WTC11 (cell line): ENCODE results near the gene FBXO7. TPM values are rescaled to one million over a fixed set of nuclear protein-coding genes. Genes with fewer than 3 reads are reported as not detected.

Experiments used
- ATAC-seq: fragments of 200-7000 bp; cut with Tn5 transposase; 2 replicates; pipeline ENCODE4 v1.10.0; 2021; ENCODE audit warnings: mild to moderate bottlenecking, moderate library complexity
- CTCF ChIA-PET: fragments of 300-600 bp; sonication (Branson Sonifier 250); formaldehyde crosslinking; loops from one replicate; lab custom pipeline; 2021; ENCODE audit warnings: antibody characterized with exemption; lab: Charles Lee
- POLR2A ChIA-PET: fragments of 350-600 bp; sonication (Branson Sonifier 250); formaldehyde crosslinking; loops from one replicate; lab custom pipeline; 2021; ENCODE audit warnings: antibody characterized with exemption; lab: Charles Lee
- DNase-seq: peaks from one replicate; pipeline ENCODE4 v3.0.0; 2021; ENCODE audit warnings: low spot score
- H3K27ac Mint-ChIP-seq: 2 replicates; pipeline ENCODE4 v1.8.0; 2021; ENCODE audit warnings: mixed read lengths
- H3K27me3 Mint-ChIP-seq: 2 replicates; pipeline ENCODE4 v1.8.0; 2021; ENCODE audit warnings: low read depth, mild to moderate bottlenecking, moderate library complexity, mixed read lengths
- H3K36me3 Mint-ChIP-seq: 2 replicates; pipeline ENCODE4 v1.8.0; 2021; ENCODE audit warnings: mixed read lengths
- H3K4me1 Mint-ChIP-seq: 2 replicates; pipeline ENCODE4 v1.8.0; 2022; ENCODE audit warnings: mixed read lengths
- H3K4me3 Mint-ChIP-seq: 2 replicates; pipeline ENCODE4 v1.8.0; 2021; ENCODE audit warnings: mild to moderate bottlenecking, moderate library complexity, mixed read lengths
- H3K9me3 Mint-ChIP-seq: 2 replicates; pipeline ENCODE4 v1.8.0; 2021; ENCODE audit warnings: mixed read lengths
- CDX4 ChIP-seq: fragments of 250-450 bp; sonication (Bioruptor Pico); IDR thresholded peaks from 2 replicates; pipeline ENCODE4 v1.9.0; 2021; ENCODE audit warnings: moderate library complexity, mild to moderate bottlenecking, inconsistent platforms, borderline replicate concordance
- CREM ChIP-seq: sonication (generic); formaldehyde crosslinking; IDR thresholded peaks from 2 replicates; pipeline ENCODE4 v1.8.1; 2022; ENCODE audit warnings: mild to moderate bottlenecking, missing genetic modification reagents, moderate library complexity
- HMGXB4 ChIP-seq: sonication (generic); formaldehyde crosslinking; IDR thresholded peaks from 2 replicates; pipeline ENCODE4 v1.8.1; 2023; ENCODE audit warnings: mild to moderate bottlenecking, moderate library complexity, missing genetic modification reagents
- JUN ChIP-seq: sonication (generic); formaldehyde crosslinking; IDR thresholded peaks from 2 replicates; pipeline ENCODE4 v1.8.0; 2023; ENCODE audit warnings: mild to moderate bottlenecking, missing genetic modification reagents
- KAT7 ChIP-seq: sonication (generic); formaldehyde crosslinking; IDR thresholded peaks from 2 replicates; pipeline ENCODE4 v1.8.1; 2023; ENCODE audit warnings: missing genetic modification reagents, mild to moderate bottlenecking, borderline replicate concordance
- ZNF219 ChIP-seq: sonication (generic); formaldehyde crosslinking; IDR thresholded peaks from 2 replicates; pipeline ENCODE4 v1.8.0; 2023; ENCODE audit warnings: missing genetic modification reagents, mild to moderate bottlenecking, borderline replicate concordance
- ZNF425 ChIP-seq: fragments of 250-450 bp; sonication (Bioruptor Pico); conservative IDR thresholded peaks from 2 replicates; pipeline ENCODE4 v1.9.0; 2021; ENCODE audit warnings: mild to moderate bottlenecking
- ZNF512 ChIP-seq: sonication (generic); formaldehyde crosslinking; IDR thresholded peaks from 2 replicates; pipeline ENCODE4 v1.8.1; 2022; ENCODE audit warnings: missing genetic modification reagents, borderline replicate concordance
- ZNF671 ChIP-seq: fragments of 250-450 bp; sonication (Bioruptor Pico); IDR thresholded peaks from 2 replicates; pipeline ENCODE4 v1.8.0; 2021; ENCODE audit warnings: mild to moderate bottlenecking
- total RNA-seq: library from RNA; stranded (reverse); gene quantifications from 3 replicates; pipeline ENCODE4 v1.2.3, GENCODE V29; 2021
- TF ChIP-seq, protein P1 (sequence below): sonication (generic); formaldehyde crosslinking; IDR thresholded peaks from 2 replicates; pipeline ENCODE4 v1.8.1; 2023; ENCODE audit warnings: mild to moderate bottlenecking, missing genetic modification reagents
- TF ChIP-seq, protein P2 (sequence below): sonication (generic); formaldehyde crosslinking; IDR thresholded peaks from 2 replicates; pipeline ENCODE4 v1.8.0; 2023; ENCODE audit warnings: missing genetic modification reagents, mild to moderate bottlenecking, borderline replicate concordance
- TF ChIP-seq, protein P3 (sequence below): sonication (generic); formaldehyde crosslinking; IDR thresholded peaks from 2 replicates; pipeline ENCODE4 v1.8.1; 2023; ENCODE audit warnings: mild to moderate bottlenecking, missing genetic modification reagents, borderline replicate concordance

The FBXO7 gene
- total RNA-seq, 1 experiment from 2014 or later = 59.4 TPM

GRCh38 chr22:32545801-32546200 is 71.2 kb downstream of the FBXO7 start:
- H3K9me3 Mint-ChIP-seq = no peaks in the 10 kb centered on the region
- no peaks in the 10 kb centered on the region for H3K36me3 Mint-ChIP-seq
- ATAC-seq = no peak
- no peak overlapping the region for H3K27ac Mint-ChIP-seq
- no peaks in the 10 kb centered on the region; the same call in 1 of the 2 replicates for H3K27me3 Mint-ChIP-seq
- TF ChIP-seq CREM (CRISPR knock-in tag) = no peak
- no peak for TF ChIP-seq JUN (CRISPR knock-in tag)
- no peak for TF ChIP-seq HMGXB4 (CRISPR knock-in tag)
- TF ChIP-seq KAT7 (CRISPR knock-in tag) = no peak
- no peak for TF ChIP-seq ZNF219 (CRISPR knock-in tag)
- TF ChIP-seq ZNF671 (CRISPR knock-in tag) = no peak
- TF ChIP-seq, protein P1, sequence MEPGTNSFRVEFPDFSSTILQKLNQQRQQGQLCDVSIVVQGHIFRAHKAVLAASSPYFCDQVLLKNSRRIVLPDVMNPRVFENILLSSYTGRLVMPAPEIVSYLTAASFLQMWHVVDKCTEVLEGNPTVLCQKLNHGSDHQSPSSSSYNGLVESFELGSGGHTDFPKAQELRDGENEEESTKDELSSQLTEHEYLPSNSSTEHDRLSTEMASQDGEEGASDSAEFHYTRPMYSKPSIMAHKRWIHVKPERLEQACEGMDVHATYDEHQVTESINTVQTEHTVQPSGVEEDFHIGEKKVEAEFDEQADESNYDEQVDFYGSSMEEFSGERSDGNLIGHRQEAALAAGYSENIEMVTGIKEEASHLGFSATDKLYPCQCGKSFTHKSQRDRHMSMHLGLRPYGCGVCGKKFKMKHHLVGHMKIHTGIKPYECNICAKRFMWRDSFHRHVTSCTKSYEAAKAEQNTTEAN (CRISPR knock-in tag) = no peak
- TF ChIP-seq, protein P2, sequence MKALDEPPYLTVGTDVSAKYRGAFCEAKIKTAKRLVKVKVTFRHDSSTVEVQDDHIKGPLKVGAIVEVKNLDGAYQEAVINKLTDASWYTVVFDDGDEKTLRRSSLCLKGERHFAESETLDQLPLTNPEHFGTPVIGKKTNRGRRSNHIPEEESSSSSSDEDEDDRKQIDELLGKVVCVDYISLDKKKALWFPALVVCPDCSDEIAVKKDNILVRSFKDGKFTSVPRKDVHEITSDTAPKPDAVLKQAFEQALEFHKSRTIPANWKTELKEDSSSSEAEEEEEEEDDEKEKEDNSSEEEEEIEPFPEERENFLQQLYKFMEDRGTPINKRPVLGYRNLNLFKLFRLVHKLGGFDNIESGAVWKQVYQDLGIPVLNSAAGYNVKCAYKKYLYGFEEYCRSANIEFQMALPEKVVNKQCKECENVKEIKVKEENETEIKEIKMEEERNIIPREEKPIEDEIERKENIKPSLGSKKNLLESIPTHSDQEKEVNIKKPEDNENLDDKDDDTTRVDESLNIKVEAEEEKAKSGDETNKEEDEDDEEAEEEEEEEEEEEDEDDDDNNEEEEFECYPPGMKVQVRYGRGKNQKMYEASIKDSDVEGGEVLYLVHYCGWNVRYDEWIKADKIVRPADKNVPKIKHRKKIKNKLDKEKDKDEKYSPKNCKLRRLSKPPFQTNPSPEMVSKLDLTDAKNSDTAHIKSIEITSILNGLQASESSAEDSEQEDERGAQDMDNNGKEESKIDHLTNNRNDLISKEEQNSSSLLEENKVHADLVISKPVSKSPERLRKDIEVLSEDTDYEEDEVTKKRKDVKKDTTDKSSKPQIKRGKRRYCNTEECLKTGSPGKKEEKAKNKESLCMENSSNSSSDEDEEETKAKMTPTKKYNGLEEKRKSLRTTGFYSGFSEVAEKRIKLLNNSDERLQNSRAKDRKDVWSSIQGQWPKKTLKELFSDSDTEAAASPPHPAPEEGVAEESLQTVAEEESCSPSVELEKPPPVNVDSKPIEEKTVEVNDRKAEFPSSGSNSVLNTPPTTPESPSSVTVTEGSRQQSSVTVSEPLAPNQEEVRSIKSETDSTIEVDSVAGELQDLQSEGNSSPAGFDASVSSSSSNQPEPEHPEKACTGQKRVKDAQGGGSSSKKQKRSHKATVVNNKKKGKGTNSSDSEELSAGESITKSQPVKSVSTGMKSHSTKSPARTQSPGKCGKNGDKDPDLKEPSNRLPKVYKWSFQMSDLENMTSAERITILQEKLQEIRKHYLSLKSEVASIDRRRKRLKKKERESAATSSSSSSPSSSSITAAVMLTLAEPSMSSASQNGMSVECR (CRISPR knock-in tag) = no peak
- no peak for TF ChIP-seq ZNF512 (CRISPR knock-in tag)
- no peak for TF ChIP-seq CDX4 (CRISPR knock-in tag)
- TF ChIP-seq, protein P3, sequence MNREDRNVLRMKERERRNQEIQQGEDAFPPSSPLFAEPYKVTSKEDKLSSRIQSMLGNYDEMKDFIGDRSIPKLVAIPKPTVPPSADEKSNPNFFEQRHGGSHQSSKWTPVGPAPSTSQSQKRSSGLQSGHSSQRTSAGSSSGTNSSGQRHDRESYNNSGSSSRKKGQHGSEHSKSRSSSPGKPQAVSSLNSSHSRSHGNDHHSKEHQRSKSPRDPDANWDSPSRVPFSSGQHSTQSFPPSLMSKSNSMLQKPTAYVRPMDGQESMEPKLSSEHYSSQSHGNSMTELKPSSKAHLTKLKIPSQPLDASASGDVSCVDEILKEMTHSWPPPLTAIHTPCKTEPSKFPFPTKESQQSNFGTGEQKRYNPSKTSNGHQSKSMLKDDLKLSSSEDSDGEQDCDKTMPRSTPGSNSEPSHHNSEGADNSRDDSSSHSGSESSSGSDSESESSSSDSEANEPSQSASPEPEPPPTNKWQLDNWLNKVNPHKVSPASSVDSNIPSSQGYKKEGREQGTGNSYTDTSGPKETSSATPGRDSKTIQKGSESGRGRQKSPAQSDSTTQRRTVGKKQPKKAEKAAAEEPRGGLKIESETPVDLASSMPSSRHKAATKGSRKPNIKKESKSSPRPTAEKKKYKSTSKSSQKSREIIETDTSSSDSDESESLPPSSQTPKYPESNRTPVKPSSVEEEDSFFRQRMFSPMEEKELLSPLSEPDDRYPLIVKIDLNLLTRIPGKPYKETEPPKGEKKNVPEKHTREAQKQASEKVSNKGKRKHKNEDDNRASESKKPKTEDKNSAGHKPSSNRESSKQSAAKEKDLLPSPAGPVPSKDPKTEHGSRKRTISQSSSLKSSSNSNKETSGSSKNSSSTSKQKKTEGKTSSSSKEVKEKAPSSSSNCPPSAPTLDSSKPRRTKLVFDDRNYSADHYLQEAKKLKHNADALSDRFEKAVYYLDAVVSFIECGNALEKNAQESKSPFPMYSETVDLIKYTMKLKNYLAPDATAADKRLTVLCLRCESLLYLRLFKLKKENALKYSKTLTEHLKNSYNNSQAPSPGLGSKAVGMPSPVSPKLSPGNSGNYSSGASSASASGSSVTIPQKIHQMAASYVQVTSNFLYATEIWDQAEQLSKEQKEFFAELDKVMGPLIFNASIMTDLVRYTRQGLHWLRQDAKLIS (CRISPR knock-in tag) = no peak
- no peak for TF ChIP-seq ZNF425 (CRISPR knock-in tag)
- POLR2A ChIA-PET = no interaction called here
- no peaks in the 10 kb centered on the region for H3K4me1 Mint-ChIP-seq
- H3K4me3 Mint-ChIP-seq = no peak overlapping the region
- CTCF ChIA-PET = no interaction called here
- DNase-seq = no peak
